Endometrium (tissue), 2 donors: ENCODE data around the gene HOTAIR.

Experiments
- FAIRE-seq: peaks from 2 replicates; lab custom pipeline; 2012; peaks lifted over from hg19 to GRCh38; lab: Jason Lieb, UNC
- donor health status: control.
- donor health status: control.

HOTAIR gene

GRCh38 chr12:53927220-53928029, 47.3 kb downstream of the HOTAIR start:
- no peak for FAIRE-seq

DNA sequence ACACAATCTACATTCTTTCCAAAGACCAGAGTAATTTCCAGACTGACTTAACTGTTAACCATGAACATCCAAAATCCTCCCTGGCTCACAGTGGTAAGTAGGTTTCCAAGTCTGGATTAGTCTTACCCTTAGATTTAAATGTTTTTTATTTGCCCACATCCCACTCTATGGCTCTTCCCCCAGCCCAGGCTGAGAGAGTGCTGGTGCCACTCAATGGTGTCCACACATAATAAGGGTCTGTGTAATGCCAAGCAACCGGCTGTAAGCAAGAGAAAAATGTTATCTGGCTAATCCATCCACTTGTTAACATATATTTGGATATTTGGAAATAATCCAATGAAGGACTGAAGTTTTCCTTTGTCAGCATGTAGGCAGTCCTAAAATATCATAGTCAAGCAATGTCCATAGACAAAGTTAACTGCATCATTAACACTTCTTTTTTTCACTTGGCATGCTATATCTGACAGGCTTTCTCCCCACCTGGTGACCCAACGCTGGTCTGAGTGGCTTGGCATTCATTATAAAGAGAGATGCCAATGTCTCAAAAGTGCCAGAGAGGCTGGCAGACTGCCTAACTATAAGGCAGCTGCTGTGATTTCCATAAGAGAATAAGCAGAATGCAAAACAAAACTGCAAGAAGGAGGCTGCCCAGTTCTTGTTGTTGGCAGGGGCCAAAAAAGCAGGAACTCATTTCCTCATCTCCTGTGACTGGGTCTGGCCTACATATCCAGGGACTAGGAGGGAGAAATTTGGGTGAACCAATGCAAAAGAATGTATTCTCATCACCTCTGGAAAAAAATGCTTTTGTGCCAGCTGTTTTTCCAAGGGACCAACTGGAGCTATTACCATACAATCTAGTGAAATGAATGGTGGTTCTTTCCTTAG, 50.0 kb downstream of the HOTAIR start:
- no peak for FAIRE-seq

DNA sequence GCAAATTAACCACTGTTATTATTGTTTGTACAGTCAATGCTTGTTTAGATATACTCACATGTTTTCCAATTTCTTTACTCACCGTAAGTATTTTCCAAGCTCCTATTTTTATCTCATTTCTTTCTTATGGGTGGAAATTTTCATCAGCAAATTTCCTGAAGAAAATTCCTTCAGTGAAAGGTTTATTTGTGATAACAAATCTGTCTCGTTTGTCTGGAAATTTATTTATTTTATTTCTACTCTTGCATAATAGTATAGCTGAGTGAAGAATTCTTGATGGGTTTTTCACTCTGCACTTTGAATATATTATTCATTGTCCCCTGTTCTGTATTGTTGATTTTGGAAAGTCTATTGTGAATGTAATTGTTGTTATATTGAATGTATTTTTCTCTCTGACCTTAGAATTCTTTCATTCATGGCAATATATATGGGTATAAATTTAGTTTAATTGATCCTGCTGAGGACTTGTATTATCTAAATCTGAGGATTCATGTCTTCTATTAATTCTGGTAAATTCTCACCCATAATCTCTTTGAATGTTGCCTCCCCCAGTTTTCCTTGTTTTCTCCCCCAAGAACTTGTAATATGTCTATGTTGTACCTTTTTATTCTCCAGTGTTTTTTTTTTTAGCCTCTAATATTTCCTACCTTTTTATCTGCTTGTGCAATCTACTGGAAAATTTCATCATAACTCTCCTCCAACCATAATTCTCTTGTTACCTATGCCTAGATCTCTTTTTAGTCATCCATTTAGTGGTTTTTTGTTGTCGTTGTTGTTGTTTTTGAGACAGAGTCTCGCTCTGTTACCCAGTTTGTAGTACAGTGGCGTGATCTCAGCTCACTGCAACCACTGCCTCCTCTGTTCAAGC, 57.7 kb downstream of the HOTAIR start:
- no peak for FAIRE-seq
